Breast epithelium (tissue), 3 donors: ENCODE results near the gene ADGRG3.

Experiments
- CTCF ChIP-seq, 3 donors: fragments of 450-650 bp; IDR thresholded peaks; one replicate each; pipeline ENCODE4 v1.5.1; 2016 to 2017; ENCODE audit warnings: antibody characterized with exemption in 3 of 3, mild to moderate bottlenecking in 3 of 3, moderate library complexity in 3 of 3
- POLR2A ChIP-seq: fragments of 450-650 bp; IDR thresholded peaks from one replicate; pipeline ENCODE4 v1.6.1; 2016; ENCODE audit warnings: antibody characterized with exemption, mild to moderate bottlenecking, moderate library complexity
- POLR2AphosphoS5 ChIP-seq, 3 donors: sonication (generic); formaldehyde crosslinking; IDR thresholded peaks; one replicate each; pipeline ENCODE4 v1.6.1; 2017; ENCODE audit warnings: antibody characterized with exemption in 3 of 3

GRCh38 chr16:57643910-57644309 is 24.2 kb upstream of the ADGRG3 start:
- TF ChIP-seq POLR2A (no peak), CTCF (IDR thresholded peaks at IDR 0.05) (no peak), POLR2AphosphoS5 (IDR thresholded peaks at IDR 0.05) (no peak)
